ENCODE results near the gene TFR2.
A peak's percentile ranks its signal among the peaks of the same experiment; 100 is the strongest.

TFR2 gene

GRCh38 chr7:100641463-100641859, at the start of gene TFR2:
TFR2 (minus strand) TSS chr7:100641552; CDS start chr7:100641509, 43 bp downstream.
- no peak for DNase-seq (ENCODE audit: low spot score)

DNA sequence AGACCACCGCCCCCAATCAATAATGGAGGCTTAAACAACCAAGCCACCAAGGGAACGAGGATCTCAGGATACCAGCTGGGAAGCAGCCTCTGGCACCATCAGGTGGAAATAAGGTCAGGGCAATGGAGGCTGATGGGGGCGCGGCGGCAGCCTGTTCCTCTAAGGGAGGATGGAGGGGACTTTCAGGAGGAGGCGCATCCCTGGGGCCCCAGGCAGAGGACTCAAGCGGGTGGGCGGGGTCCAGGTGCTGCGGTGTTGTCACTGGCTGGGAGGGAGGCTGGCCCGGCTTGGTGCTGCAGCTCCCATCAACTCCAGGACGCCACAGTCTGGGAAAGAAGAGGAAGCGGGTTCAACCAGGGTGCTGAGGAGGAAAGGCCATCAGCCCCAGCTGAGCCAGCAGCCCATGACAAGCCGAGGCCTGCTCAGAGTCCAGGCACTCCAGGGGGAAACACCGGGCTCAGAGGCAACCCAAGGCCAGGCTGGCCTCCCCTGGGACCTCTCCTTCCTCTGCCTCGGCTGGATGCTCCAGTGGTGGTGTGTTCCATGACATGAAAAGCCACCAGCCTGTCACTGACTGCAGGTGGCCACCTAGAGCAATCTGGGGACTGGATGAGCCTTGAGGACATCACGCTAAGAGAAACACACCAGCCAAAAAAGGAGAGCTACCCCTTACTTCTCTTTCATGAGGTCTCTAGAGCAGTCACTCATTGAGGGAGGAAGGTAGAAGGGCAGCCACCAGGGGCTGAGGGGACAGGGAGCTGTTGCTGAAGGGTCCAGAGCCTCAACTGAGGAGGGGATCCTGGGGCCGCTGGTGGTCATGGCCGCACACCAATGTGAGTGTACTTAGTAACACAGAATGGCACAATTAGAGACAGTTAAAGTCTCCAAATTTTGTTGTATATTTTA, 48.1 kb upstream of the TFR2 start:
- no peak for DNase-seq (ENCODE audit: low spot score)

DNA sequence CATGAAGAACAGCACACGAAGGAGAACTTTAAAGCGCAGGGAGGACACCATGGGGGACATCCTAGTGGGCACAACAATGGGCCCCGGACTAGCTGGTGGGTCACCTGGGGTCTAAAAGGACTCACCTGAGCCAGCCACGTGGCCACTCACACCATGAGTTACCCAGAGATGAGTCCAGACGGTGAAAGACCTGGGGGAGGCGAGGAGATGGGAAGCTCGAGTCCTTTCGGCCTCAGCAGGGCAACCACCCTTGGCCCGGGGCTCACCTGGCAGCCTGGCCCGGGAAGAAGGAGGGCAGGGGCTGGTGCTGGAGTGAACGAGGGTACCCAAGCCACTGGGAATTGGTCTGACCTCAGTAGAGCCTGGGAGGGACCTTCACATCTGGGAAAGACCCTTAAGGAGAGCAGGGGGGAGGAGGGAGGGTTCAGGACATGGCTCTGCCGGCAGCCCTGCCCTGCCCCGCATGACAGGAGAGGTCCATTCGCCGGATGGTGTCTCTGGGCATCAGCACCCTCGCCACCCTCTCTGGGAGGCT, 47.0 kb upstream of the TFR2 start:
- DNase-seq (ENCODE audit: low spot score), result no peak

- DNase-seq (ENCODE audit: low spot score), result no peak
Measured at GRCh38 chr7:100687751-100688300, 46.5 kb upstream of the TFR2 start.

DNA sequence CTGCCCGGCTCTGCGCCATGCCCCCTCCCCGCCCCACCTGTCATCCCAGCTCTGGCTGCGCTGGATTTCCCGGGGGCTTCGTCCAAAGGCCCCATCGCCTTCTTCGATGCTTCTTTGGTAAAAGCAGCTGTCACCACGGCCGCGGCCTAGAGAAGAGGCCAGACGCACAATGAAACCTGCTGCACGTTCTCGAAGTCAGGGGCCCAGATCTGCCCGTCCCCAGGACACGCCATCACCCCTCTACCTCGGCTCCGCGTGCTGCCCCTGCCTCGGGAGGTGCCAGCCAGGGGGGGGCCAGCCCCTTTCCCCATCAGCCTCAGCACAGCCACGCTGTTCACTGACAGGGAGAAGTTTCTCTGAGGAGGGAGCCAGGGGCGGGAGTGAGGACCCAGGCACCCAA, 45.9 kb upstream of the TFR2 start:
- no peak for DNase-seq (ENCODE audit: low spot score)

GRCh38 chr7:100686822-100687211, 45.5 kb upstream of the TFR2 start:
- DNase-seq (ENCODE audit: low spot score), result no peak

GRCh38 chr7:100686201-100686821, 45.0 kb upstream of the TFR2 start:
- DNase-seq (ENCODE audit: low spot score), result no peak

DNA sequence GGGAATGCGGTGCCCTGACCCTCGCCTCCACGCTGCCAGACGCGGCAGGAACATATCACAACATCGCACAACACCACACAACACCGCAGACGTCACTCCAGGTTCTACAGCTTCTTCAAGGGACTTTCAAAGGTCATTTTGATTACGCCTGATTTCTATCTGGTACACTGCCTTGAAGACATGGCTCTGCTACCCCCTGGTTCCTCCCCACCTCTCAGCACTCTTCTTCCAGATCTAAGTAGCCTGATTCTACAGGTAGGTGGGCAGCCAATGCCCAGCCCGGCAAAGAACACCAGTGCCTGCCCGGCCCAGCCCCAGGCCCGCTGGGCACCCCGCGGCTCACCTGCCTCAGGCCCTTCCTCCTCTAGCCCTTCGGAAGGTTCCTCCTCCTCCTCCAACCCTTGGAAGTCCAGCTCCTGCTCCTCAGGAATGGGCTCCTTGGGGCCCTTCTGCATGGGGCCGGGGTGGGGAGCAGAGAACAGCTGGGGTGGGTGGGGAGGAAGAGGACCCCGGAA, 44.3 kb upstream of the TFR2 start:
- DNase-seq (ENCODE audit: low spot score), result no peak

DNA sequence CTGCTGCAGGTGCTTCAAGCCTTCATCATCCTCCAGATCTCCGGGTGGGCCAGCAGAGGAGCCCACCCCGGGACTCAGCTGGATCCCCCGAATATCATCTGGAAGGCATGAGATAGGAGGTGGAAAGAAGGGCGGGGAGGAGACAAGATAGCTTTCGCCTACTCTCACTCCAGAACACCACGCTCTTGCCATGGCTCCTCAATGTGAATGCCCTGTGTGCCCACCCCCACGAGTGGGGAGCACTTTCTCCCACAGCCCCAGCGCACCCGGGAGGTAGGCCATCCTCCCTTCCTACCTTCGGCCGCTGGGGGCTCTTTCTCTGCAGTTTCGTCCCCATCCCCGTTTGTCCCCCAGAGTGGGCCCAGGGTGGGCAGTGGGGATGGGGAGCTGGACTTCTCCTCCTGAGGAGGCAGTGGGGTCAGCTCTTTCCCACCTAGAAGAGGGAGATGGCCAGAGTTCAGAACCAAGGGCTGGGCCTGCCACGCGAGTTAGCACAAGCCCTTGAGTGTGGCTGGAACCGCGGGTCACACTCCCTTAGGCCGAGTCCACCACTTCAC, 43.8 kb upstream of the TFR2 start:
- DNase-seq (ENCODE audit: low spot score), result no peak

- DNase-seq (ENCODE audit: low spot score), result no peak
Measured at GRCh38 chr7:100684534-100685042, 43.2 kb upstream of the TFR2 start.

DNA sequence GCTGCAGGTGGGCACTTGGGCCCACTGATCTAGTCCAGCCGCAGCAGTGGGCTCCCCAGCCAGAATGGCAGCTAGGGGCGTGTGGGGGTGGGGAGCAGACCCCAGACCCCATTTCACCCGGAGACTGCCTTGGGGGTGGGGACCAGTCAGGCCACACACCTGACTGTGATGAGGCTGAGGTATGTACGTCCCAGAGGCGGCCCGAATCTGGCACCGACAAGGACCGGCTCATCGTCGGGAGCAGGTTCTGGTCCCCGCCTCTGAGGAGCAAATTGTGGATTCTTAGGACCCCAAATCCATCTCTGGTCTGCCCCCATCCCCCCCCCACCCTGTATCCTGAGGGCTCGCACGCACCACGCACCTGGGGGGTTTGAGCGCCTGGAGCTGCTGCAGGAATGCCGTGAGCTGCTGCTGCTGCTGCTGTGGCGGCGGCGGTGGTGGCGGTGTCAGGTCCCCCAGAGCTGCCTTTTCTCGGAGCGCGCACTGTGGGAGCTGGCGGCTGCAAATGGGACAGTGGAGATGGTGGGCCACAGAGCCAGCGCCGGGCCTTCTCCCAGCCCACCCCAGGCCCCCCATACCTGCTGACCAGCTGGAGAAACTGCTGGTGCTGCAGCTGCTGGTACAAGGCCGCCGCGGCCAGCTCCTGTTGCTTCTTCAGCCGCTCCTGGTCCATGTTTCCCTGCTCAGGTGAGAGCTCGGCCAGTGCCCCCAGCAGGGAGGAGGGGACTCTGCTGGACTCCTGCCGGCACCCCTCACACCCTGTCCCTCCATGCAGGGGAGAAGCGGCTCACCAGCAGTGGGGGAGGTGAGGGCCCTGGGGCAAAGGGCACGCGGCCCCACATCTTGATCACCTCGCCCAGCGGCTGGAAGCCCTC, 42.5 kb upstream of the TFR2 start:
- DNase-seq (ENCODE audit: low spot score), result no peak

GRCh38 chr7:100682991-100683658, 41.8 kb upstream of the TFR2 start:
- DNase-seq (ENCODE audit: low spot score), result no peak

DNA sequence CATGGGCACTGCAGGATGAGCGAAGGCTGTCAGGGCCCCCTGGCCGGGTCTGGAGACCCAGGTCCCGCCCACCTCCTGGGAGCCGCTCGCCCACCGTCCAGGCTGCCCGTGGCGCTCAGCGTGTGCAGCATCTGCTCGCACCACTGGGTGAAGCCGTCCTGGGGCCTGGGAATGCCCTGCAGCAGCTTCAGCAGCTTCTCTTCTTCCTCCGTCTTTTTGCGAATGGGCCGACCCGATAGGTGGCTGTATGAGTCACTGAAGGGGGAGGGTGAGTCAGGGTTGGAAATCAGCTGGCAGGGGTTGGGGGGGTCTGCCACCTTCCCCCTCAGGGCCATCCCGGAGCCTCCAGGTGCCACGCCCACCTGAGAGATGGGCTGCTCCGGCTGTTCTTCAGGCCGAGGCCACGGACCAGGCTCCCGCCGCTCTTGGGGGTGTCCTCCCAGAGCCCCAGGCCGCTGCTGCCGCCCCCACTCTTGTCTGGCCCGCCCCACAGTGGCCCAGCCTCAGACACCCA, 40.9 kb upstream of the TFR2 start:
- DNase-seq (ENCODE audit: low spot score), result peak; percentile 70

GRCh38 chr7:100681491-100682227, 40.3 kb upstream of the TFR2 start:
- DNase-seq (ENCODE audit: low spot score), result no peak

- DNase-seq (ENCODE audit: low spot score), result no peak
Measured at GRCh38 chr7:100680576-100681271, 39.4 kb upstream of the TFR2 start.

DNA sequence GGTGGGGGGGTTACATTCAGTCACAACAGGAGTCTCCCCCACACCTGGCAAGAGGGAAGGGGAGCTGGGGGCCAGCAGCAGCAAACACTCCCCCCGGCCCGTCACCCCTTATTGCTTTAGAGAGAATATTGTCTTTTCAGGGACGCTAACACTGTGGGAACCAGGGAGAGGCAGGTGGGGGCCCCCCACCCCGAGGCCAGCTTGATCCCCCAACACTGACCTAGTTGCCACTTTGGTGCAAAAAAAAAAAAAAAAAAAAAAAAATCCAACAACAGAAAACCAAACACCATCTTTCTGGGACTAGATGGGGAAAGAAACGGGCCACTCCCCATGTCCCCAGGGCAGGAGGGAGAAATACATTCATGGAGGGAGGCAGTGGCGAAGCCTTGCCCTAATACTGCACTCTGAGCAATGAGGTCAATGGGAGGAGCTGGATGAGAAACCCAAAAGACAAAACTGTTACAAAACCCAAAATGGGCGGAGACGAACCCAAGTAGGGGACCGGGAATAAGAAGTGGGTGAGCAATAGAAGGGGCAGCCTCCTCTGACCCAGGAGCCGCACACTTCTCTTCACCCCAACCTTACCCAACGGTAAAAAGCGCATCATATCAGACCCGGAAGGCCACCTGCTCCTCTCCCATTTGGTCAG, 38.7 kb upstream of the TFR2 start:
- DNase-seq (ENCODE audit: low spot score), result peak; percentile 46

DNA sequence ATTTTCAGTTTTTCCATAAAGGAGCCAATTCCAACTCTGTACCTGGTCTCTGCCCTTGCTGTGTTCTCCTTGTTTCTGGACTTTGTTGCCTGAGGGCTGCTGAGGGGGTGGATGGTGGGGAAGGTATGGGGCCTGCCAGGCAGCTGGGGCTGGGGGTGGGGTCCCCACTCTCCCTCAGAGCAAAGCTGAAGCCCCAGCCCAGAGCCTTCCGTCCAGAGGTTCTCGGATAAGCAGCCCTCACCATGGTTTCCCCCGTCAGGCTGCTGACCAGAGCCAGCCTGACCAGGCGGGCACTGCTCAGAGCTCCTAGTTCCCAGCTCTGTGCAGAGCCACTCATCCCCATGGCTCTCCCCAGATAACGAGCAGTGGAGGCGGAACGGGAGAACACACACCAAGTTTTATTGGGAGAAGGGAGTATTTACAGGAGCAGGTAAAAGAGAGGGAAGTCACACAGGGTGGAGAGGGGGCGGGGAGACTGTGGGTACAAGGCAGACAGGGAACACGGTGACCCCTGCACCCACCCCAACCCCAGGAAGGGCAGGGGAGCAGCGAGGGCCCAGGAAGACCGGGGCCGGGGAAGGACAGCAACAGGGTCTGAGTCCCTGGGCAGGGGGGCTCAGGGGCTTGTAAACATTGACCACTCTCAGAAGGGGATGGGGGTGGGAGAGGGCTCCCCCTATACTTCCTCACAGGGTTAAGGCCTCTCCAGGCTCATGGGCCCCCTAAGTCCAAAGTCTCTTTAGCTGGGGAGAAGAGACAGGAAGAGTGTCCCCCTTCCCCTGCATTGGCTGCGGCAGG, 38.0 kb upstream of the TFR2 start:
- DNase-seq (ENCODE audit: low spot score), result no peak

Measured in RKO (cell line).